ENCODE data around the gene GGT6. TPM values are rescaled to one million over a fixed set of nuclear protein-coding genes. Genes with fewer than 3 reads are reported as not detected.

GGT6 gene
- total and polyA plus RNA-seq, 3 donors from 2014 or later: 2.5 to 5.9 (median 3.8) TPM

GRCh38 chr17:4509401-4509800, 51.0 kb downstream of the GGT6 start:
- Histone ChIP-seq H3K27me3 (no peaks in the 10 kb centered on the region), H3K36me3 (ENCODE audit: low read depth, missing control alignments) (no peaks in the 10 kb centered on the region), H3K4me1 (peaks cover 13% of the 10 kb centered on the region), H3K27ac (no peak overlapping the region), H3K4me3 (no peak overlapping the region), H3K9me3 (no peaks in the 10 kb centered on the region)
- intact Hi-C loops (cut with DNase I; ENCODE audit: low total_unique reads): no loop called here
- TF ChIP-seq CTCF (IDR thresholded peaks at IDR 0.05): no peak
- no peak for TF ChIP-seq POLR2A (IDR thresholded peaks at IDR 0.05)
- WGBS, 2 donors: 62 to 64% methylated on average over 8 of the region's 8 CpGs
- no peak for DNase-seq

- Histone ChIP-seq H3K4me1 (peaks cover 9% of the 10 kb centered on the region), H3K27ac (no peak overlapping the region), H3K4me3 (no peak overlapping the region), H3K27me3 (no peaks in the 10 kb centered on the region), H3K36me3 (ENCODE audit: low read depth, missing control alignments) (no peaks in the 10 kb centered on the region), H3K9me3 (no peaks in the 10 kb centered on the region)
- TF ChIP-seq CTCF (IDR thresholded peaks at IDR 0.05) (no peak), POLR2A (IDR thresholded peaks at IDR 0.05) (no peak)
- DNase-seq: no peak
- WGBS, 2 donors: 92 to 96% methylated on average over 2 to 3 of the region's 3 CpGs
- intact Hi-C loops (cut with DNase I; ENCODE audit: low total_unique reads): no loop called here
These were observed 52.2 kb downstream of the GGT6 start for GRCh38 chr17:4508207-4508606.

GRCh38 chr17:4507361-4508111, 52.8 kb downstream of the GGT6 start:
- TF ChIP-seq POLR2A (IDR thresholded peaks at IDR 0.05) (no peak), CTCF (IDR thresholded peaks at IDR 0.05) (no peak)
- no peaks in the 10 kb centered on the region for H3K36me3 ChIP-seq (ENCODE audit: low read depth, missing control alignments)
- H3K4me1 ChIP-seq: peaks cover 9% of the 10 kb centered on the region
- no peak for DNase-seq
- no peak overlapping the region for H3K4me3 ChIP-seq
- H3K27me3 ChIP-seq: no peaks in the 10 kb centered on the region
- WGBS, 2 donors: 85 to 94% methylated on average over 6 to 8 of the region's 8 CpGs
- intact Hi-C loops (cut with DNase I; ENCODE audit: low total_unique reads): no loop called here
- H3K9me3 ChIP-seq: no peaks in the 10 kb centered on the region
- H3K27ac ChIP-seq: no peak overlapping the region

Other genes starting within 250 kb of the GGT6 start
- 10 to 100 TPM; 60.7 to 66.1 TPM for gene UBE2G1, start 193.9 kb downstream of the GGT6 start, total RNA-seq
- 50.1 TPM for gene UBE2G1, start 193.9 kb downstream of the GGT6 start, polyA plus RNA-seq (ENCODE audit: insufficient read depth, low read depth, low replicate concordance)
- 1 to 10 TPM in 1 of 2 donors, under 1 TPM in 1; 0.39 to 1.4 TPM for gene SPNS3, start 126.6 kb downstream of the GGT6 start, total RNA-seq
- gene SPNS3, start 126.6 kb downstream of the GGT6 start, polyA plus RNA-seq (ENCODE audit: insufficient read depth, low read depth, low replicate concordance): 0.75 TPM
- 1 to 10 TPM; 6.7 to 8.0 TPM for gene SPNS2, start 61.7 kb downstream of the GGT6 start, total RNA-seq
- gene SPNS2, start 61.7 kb downstream of the GGT6 start, polyA plus RNA-seq (ENCODE audit: insufficient read depth, low read depth, low replicate concordance): 11.5 TPM
- 10 to 100 TPM; 74.1 to 78.9 TPM for gene MYBBP1A, start 5.2 kb downstream of the GGT6 start, total RNA-seq
- 32.9 TPM for gene MYBBP1A, start 5.2 kb downstream of the GGT6 start, polyA plus RNA-seq (ENCODE audit: insufficient read depth, low read depth, low replicate concordance)
- 1 to 10 TPM; 2.6 to 4.3 TPM for gene SMTNL2, start 24.0 kb upstream of the GGT6 start, total RNA-seq
- gene SMTNL2, start 24.0 kb upstream of the GGT6 start, polyA plus RNA-seq (ENCODE audit: insufficient read depth, low read depth, low replicate concordance): 6.9 TPM
- gene ALOX15, start 81.1 kb upstream of the GGT6 start, total RNA-seq: 1 to 10 TPM; 1.3 to 2.4 TPM
- gene ALOX15, start 81.1 kb upstream of the GGT6 start, polyA plus RNA-seq (ENCODE audit: insufficient read depth, low read depth, low replicate concordance): 5.2 TPM
- 10 to 100 TPM; 88.0 to 88.1 TPM for gene PELP1, start 143.6 kb upstream of the GGT6 start, total RNA-seq
- gene PELP1, start 143.6 kb upstream of the GGT6 start, polyA plus RNA-seq (ENCODE audit: insufficient read depth, low read depth, low replicate concordance): 74.4 TPM
- 10 to 100 TPM; 13.5 to 19.5 TPM for gene ARRB2, start 150.1 kb upstream of the GGT6 start, total RNA-seq
- 23.0 TPM for gene ARRB2, start 150.1 kb upstream of the GGT6 start, polyA plus RNA-seq (ENCODE audit: insufficient read depth, low read depth, low replicate concordance)
- 10 to 100 TPM; 28.7 to 33.7 TPM for gene MED11, start 170.9 kb upstream of the GGT6 start, total RNA-seq
- gene MED11, start 170.9 kb upstream of the GGT6 start, polyA plus RNA-seq (ENCODE audit: insufficient read depth, low read depth, low replicate concordance): 24.6 TPM
- 10 to 100 TPM; 23.7 to 25.2 TPM for gene ZMYND15, start 179.3 kb upstream of the GGT6 start, total RNA-seq
- gene ZMYND15, start 179.3 kb upstream of the GGT6 start, polyA plus RNA-seq (ENCODE audit: insufficient read depth, low read depth, low replicate concordance): 78.7 TPM
- gene CXCL16, start 179.4 kb upstream of the GGT6 start, total RNA-seq: 100 to 1,000 TPM in 1 of 2 donors, 10 to 100 TPM in 1; 53.0 to 172 TPM
- gene CXCL16, start 179.4 kb upstream of the GGT6 start, polyA plus RNA-seq (ENCODE audit: insufficient read depth, low read depth, low replicate concordance): 201 TPM
- gene TM4SF5, start 211.3 kb upstream of the GGT6 start, total RNA-seq: 1 to 10 TPM in 1 of 2 donors, not detected in 1; 1.5 TPM
- gene TM4SF5, start 211.3 kb upstream of the GGT6 start, polyA plus RNA-seq (ENCODE audit: insufficient read depth, low read depth, low replicate concordance): not detected
- 1 to 10 TPM in 1 of 2 donors, under 1 TPM in 1; 0.62 to 1.3 TPM for gene VMO1, start 225.8 kb upstream of the GGT6 start, total RNA-seq
- gene VMO1, start 225.8 kb upstream of the GGT6 start, polyA plus RNA-seq (ENCODE audit: insufficient read depth, low read depth, low replicate concordance): 0.98 TPM
- gene GLTPD2, start 228.4 kb upstream of the GGT6 start, total RNA-seq: not detected
- gene GLTPD2, start 228.4 kb upstream of the GGT6 start, polyA plus RNA-seq (ENCODE audit: insufficient read depth, low read depth, low replicate concordance): not detected
- 100 to 1,000 TPM; 101 to 138 TPM for gene PSMB6, start 235.6 kb upstream of the GGT6 start, total RNA-seq
- 191 TPM for gene PSMB6, start 235.6 kb upstream of the GGT6 start, polyA plus RNA-seq (ENCODE audit: insufficient read depth, low read depth, low replicate concordance)
- gene PLD2, start 246.6 kb upstream of the GGT6 start, total RNA-seq: 10 to 100 TPM; 17.5 to 31.2 TPM
- gene PLD2, start 246.6 kb upstream of the GGT6 start, polyA plus RNA-seq (ENCODE audit: insufficient read depth, low read depth, low replicate concordance): 11.0 TPM